ENCODE data around the gene AK5. TPM values are rescaled to one million over a fixed set of nuclear protein-coding genes. Genes with fewer than 3 reads are reported as not detected.

Gene AK5
- total and polyA plus RNA-seq, 2 of the 4 experiments (the other 2 are of a cell fraction) = 22.5 to 25.8 TPM

DNA sequence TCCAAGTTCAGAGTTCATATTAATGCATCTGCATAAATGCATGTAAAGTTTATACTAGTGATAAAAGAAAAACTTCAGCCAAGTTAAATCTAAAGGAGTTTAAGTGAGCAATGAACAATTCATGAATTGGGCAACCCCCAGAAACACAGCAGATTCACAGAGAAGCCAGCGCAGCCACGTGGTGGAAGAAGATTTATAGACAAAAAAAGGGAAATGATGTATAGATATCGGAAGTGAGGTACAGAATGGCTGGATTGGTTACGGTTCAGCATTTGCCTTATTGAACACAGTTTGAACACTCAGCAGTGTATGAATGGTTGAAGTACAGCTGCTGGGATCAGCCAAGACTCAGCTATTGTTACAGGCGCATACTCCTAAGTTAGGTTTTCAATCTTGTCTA, 5.7 kb downstream of the AK5 start:
- H4K91ac ChIP-seq (ENCODE audit: insufficient read depth, low read depth, low read length) = no peak overlapping the region
- H3K36me3 ChIP-seq (ENCODE audit: control insufficient read depth, insufficient read depth, low read length) = peaks cover 2% of the 10 kb centered on the region
- intact Hi-C loops (cut with micrococcal nuclease) = no loop called here
- BruUV-seq (replicated peaks) = no TSS peak
- H4K8ac ChIP-seq (ENCODE audit: low read depth in 2 of 2, low read length in 2 of 2) = no peak overlapping the region
- ChIA-PET POLR2A (ENCODE audit: unreplicated experiment) (no interaction called here), CTCF (no interaction called here)
- no peak overlapping the region for H3K4me2 ChIP-seq (ENCODE audit: low read depth, low read length)
- H2AK9ac ChIP-seq (replicated peaks; ENCODE audit: low read depth, low read length, poor library complexity) = no peak overlapping the region
- TF ChIP-seq RAD21 (IDR thresholded peaks at IDR 0.05; ENCODE audit: low read length) = no peak
- no peak for TF ChIP-seq NFE2L2 (IDR thresholded peaks at IDR 0.05; ENCODE audit: low read depth, low read length)
- TF ChIP-seq, protein P1, sequence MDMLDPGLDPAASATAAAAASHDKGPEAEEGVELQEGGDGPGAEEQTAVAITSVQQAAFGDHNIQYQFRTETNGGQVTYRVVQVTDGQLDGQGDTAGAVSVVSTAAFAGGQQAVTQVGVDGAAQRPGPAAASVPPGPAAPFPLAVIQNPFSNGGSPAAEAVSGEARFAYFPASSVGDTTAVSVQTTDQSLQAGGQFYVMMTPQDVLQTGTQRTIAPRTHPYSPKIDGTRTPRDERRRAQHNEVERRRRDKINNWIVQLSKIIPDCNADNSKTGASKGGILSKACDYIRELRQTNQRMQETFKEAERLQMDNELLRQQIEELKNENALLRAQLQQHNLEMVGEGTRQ (IDR thresholded peaks at IDR 0.05; ENCODE audit: low read depth, low read length) = no peak
- no peak for TF ChIP-seq MAFK (IDR thresholded peaks at IDR 0.05; ENCODE audit: low read depth, low read length)
- TF ChIP-seq, protein P2, sequence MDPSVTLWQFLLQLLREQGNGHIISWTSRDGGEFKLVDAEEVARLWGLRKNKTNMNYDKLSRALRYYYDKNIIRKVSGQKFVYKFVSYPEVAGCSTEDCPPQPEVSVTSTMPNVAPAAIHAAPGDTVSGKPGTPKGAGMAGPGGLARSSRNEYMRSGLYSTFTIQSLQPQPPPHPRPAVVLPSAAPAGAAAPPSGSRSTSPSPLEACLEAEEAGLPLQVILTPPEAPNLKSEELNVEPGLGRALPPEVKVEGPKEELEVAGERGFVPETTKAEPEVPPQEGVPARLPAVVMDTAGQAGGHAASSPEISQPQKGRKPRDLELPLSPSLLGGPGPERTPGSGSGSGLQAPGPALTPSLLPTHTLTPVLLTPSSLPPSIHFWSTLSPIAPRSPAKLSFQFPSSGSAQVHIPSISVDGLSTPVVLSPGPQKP (IDR thresholded peaks at IDR 0.05; ENCODE audit: borderline replicate concordance, low read depth, low read length) = no peak
- TF ChIP-seq POLR2A (IDR thresholded peaks at IDR 0.05; ENCODE audit: low read depth, low read length) = no peak
- TF ChIP-seq MAZ (IDR thresholded peaks at IDR 0.05; ENCODE audit: borderline replicate concordance, low read depth, low read length) = no peak
- TF ChIP-seq MXI1 (IDR thresholded peaks at IDR 0.05; ENCODE audit: borderline replicate concordance, low read depth, low read length) = no peak
- TF ChIP-seq RFX5 (IDR thresholded peaks at IDR 0.05; ENCODE audit: low read depth, low read length) = no peak
- TF ChIP-seq RCOR1 (IDR thresholded peaks at IDR 0.05; ENCODE audit: insufficient replicate concordance, low read length) = no peak
- no peak for TF ChIP-seq SMC3 (IDR thresholded peaks at IDR 0.05; ENCODE audit: low read depth, low read length)
- TF ChIP-seq, protein P3, sequence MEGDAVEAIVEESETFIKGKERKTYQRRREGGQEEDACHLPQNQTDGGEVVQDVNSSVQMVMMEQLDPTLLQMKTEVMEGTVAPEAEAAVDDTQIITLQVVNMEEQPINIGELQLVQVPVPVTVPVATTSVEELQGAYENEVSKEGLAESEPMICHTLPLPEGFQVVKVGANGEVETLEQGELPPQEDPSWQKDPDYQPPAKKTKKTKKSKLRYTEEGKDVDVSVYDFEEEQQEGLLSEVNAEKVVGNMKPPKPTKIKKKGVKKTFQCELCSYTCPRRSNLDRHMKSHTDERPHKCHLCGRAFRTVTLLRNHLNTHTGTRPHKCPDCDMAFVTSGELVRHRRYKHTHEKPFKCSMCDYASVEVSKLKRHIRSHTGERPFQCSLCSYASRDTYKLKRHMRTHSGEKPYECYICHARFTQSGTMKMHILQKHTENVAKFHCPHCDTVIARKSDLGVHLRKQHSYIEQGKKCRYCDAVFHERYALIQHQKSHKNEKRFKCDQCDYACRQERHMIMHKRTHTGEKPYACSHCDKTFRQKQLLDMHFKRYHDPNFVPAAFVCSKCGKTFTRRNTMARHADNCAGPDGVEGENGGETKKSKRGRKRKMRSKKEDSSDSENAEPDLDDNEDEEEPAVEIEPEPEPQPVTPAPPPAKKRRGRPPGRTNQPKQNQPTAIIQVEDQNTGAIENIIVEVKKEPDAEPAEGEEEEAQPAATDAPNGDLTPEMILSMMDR (conservative IDR thresholded peaks at IDR 0.05; ENCODE audit: low read depth, low read length) = no peak
- TF ChIP-seq BHLHE40 (IDR thresholded peaks at IDR 0.05; ENCODE audit: low read depth, low read length) = no peak
- H3K79me1 ChIP-seq (ENCODE audit: low read depth in 1 of 2, low read length in 2 of 2) = peaks cover 22 to 47% of the 10 kb centered on the region in 2 experiments
- H3K4me3 ChIP-seq (ENCODE audit: insufficient read depth, low read depth, low read length) = no peak overlapping the region
- H2AFZ ChIP-seq (replicated peaks; ENCODE audit: low read length, poor library complexity) = no peak overlapping the region
- no peak overlapping the region for H3K23ac ChIP-seq (ENCODE audit: low read depth, low read length)
- no peak overlapping the region for H2BK120ac ChIP-seq (ENCODE audit: low read depth, low read length)
- in situ Hi-C loops (cut with MboI; ENCODE audit: low sequenced_read_pairs) = no loop called here
- H3K27ac ChIP-seq (ENCODE audit: insufficient read depth, low read length) = no peak overlapping the region
- H2AK5ac ChIP-seq (ENCODE audit: low read depth, low read length) = no peak overlapping the region
- no peak for DNase-seq
- H3K9ac ChIP-seq (ENCODE audit: low read depth, low read length) = no peak overlapping the region
- no peak overlapping the region for H2BK20ac ChIP-seq (ENCODE audit: low read depth, low read length)
- ATAC-seq (ENCODE audit: low read depth) = no peak
- no peak overlapping the region for H2BK5ac ChIP-seq (ENCODE audit: low read depth, low read length, poor library complexity, severe bottlenecking)
- no peak overlapping the region for H2BK15ac ChIP-seq (ENCODE audit: low read depth, low read length)
- H3K9me1 ChIP-seq (ENCODE audit: insufficient read depth, low read length) = peaks cover 2% of the 10 kb centered on the region; the same call in 1 of the 2 replicates
- 90% methylated on average over 2 of the region's 5 CpGs; no CpG with 5 or more reads in 1 of the 2 experiments for WGBS, 2 experiments (ENCODE audit: extremely low coverage in 2 of 2, insufficient read length in 1 of 2)
- dilution Hi-C loops (cut with HindIII; ENCODE audit: low sequenced_read_pairs, unreplicated experiment) = no loop called here
- no peaks in the 10 kb centered on the region for H3K4me1 ChIP-seq (ENCODE audit: control insufficient read depth, insufficient read depth, low read length)
- no peak overlapping the region for H3K56ac ChIP-seq (ENCODE audit: extremely low read depth, insufficient read depth, low read length)
- no peaks in the 10 kb centered on the region for H3K9me3 ChIP-seq (ENCODE audit: control insufficient read depth, insufficient read depth, low read length)
- H3K14ac ChIP-seq (replicated peaks; ENCODE audit: low read depth, low read length) = no peak overlapping the region
- no peak overlapping the region for H3K18ac ChIP-seq (ENCODE audit: low read depth, low read length)
- H3K4ac ChIP-seq (ENCODE audit: low read depth, low read length) = no peak overlapping the region
- H3K27me3 ChIP-seq (ENCODE audit: control insufficient read depth, insufficient read depth, low read length) = no peaks in the 10 kb centered on the region
- H4K20me1 ChIP-seq (ENCODE audit: insufficient read depth, low read length) = no peaks in the 10 kb centered on the region
- H4K5ac ChIP-seq (ENCODE audit: low read depth, low read length) = no peak overlapping the region
